A549 (cell line): ENCODE data around the gene TAF11L7. TPM values are rescaled to one million over a fixed set of nuclear protein-coding genes. Genes with fewer than 3 reads are reported as not detected.
"Not testable (repeated sequence)": the region's sequence is repeated elsewhere in the genome, so short reads cannot be mapped to it uniquely, and the experiment has no call there.

ENCODE experiments used
- ATAC-seq, 2 experiments: fragments of 200-7000 bp in 1 of 2; fragments of >200 bp in 1 of 2; cut with Nextera tagmentation in 1 of 2; cut with Tn5 transposase in 1 of 2; 3 replicates each; pipeline versions ENCODE4 v1.8.0 to v1.9.1; 2018 to 2020; ENCODE audit warnings: mild to moderate bottlenecking in 1 of 2, moderate library complexity in 1 of 2
- CTCF ChIA-PET: fragments of 300-600 bp; sonication (Branson Sonifier 250); formaldehyde crosslinking; extraction: SDS; loops from one replicate; lab custom pipeline; 2021; ENCODE audit warnings: antibody characterized with exemption, inconsistent platforms; lab: Yijun Ruan, JAX
- POLR2A ChIA-PET: fragments of 350-600 bp; formaldehyde crosslinking; extraction: SDS; loops from one replicate; lab custom pipeline; 2021; ENCODE audit warnings: antibody characterized with exemption, inconsistent platforms; lab: Yijun Ruan, JAX
- DNase-seq, 2 experiments: peaks; one replicate each; pipeline versions ENCODE4 v3.0.0 to v3.0.0-alpha.2; 2011 to 2016; ENCODE audit warnings: low read depth in 1 of 2, low spot score in 1 of 2
- FAIRE-seq: peaks from 2 replicates; lab custom pipeline; 2011; peaks lifted over from hg19 to GRCh38; lab: Jason Lieb, UNC
- H3K27ac ChIP-seq, 2 experiments: fragments of >200 bp; sonication (Bioruptor Twin); formaldehyde crosslinking; 3 replicates each; pipeline ENCODE4 v1.5.1; 2016 to 2017
- H3K4me1 ChIP-seq: fragments of >200 bp; sonication (Bioruptor Twin); formaldehyde crosslinking; 3 replicates; pipeline ENCODE4 v1.6.1; 2016
- H3K4me2 ChIP-seq: fragments of >200 bp; sonication (Bioruptor Twin); formaldehyde crosslinking; 3 replicates; pipeline ENCODE4 v1.6.1; 2016
- H3K4me3 ChIP-seq: fragments of >200 bp; sonication (Bioruptor Twin); formaldehyde crosslinking; 3 replicates; pipeline ENCODE4 v1.5.1; 2016
- H3K9me3 ChIP-seq: fragments of >200 bp; sonication (Bioruptor Twin); formaldehyde crosslinking; 3 replicates; pipeline ENCODE4 v1.6.1; 2016
- ATOH8 ChIP-seq: fragments of 250-450 bp; sonication (Bioruptor Pico); IDR thresholded peaks from 2 replicates; pipeline ENCODE4 v1.5.0; 2020; ENCODE audit warnings: low read depth, mild to moderate bottlenecking, moderate library complexity
- BCL3 ChIP-seq: fragments of >200 bp; sonication (Bioruptor Twin); formaldehyde crosslinking; IDR thresholded peaks from 3 replicates; pipeline ENCODE4 v1.6.1; 2016
- CEBPB ChIP-seq, 2 experiments: fragments of >200 bp in 1 of 2; sonication (Bioruptor Twin) in 1 of 2; formaldehyde crosslinking in 1 of 2; IDR thresholded peaks; 2 replicates each; pipeline ENCODE4 v1.6.1; 2012 to 2016
- ESRRA ChIP-seq: fragments of 150-350 bp; IDR thresholded peaks from 2 replicates; pipeline ENCODE4 v1.6.1; 2014; ENCODE audit warnings: mild to moderate bottlenecking, low read length, borderline replicate concordance
- FOSB ChIP-seq: fragments of 250-450 bp; sonication (Bioruptor Pico); IDR thresholded peaks from 2 replicates; pipeline ENCODE4 v1.5.0; 2020; ENCODE audit warnings: mild to moderate bottlenecking, moderate library complexity
- FOXS1 ChIP-seq: fragments of 250-450 bp; sonication (Bioruptor Pico); IDR thresholded peaks from 2 replicates; pipeline ENCODE4 v1.5.0; 2020; ENCODE audit warnings: mild to moderate bottlenecking, moderate library complexity
- GATA3 ChIP-seq: IDR thresholded peaks from 2 replicates; pipeline ENCODE4 v1.6.1; 2012; ENCODE audit warnings: borderline replicate concordance
- HDAC2 ChIP-seq: fragments of 200-600 bp; sonication (generic); IDR thresholded peaks from 2 replicates; pipeline ENCODE4 v1.6.1; 2016
- MAZ ChIP-seq: fragments of 150-350 bp; IDR thresholded peaks from 2 replicates; pipeline ENCODE4 v1.6.1; 2014; ENCODE audit warnings: antibody characterized with exemption, low read depth, low read length, borderline replicate concordance
- MYC ChIP-seq: IDR thresholded peaks from 2 replicates; pipeline ENCODE4 v1.6.1; 2012; ENCODE audit warnings: mild to moderate bottlenecking, inconsistent platforms, low read length, improper control_type of control experiment, borderline replicate concordance
- POLR2AphosphoS2 ChIP-seq: conservative IDR thresholded peaks from 2 replicates; pipeline ENCODE4 v1.6.1; 2012; ENCODE audit warnings: low read length, improper control_type of control experiment, inconsistent platforms
- RAD21 ChIP-seq, 2 experiments: fragments of >200 bp in 1 of 2; sonication (Bioruptor Twin) in 1 of 2; formaldehyde crosslinking in 1 of 2; IDR thresholded peaks in 1 of 2; conservative IDR thresholded peaks in 1 of 2; 2 replicates in 1 of 2; 3 replicates in 1 of 2; pipeline ENCODE4 v1.6.1; 2012 to 2018; ENCODE audit warnings: inconsistent platforms in 1 of 2
- SMC3 ChIP-seq: fragments of >200 bp; sonication (Bioruptor Twin); formaldehyde crosslinking; IDR thresholded peaks from 3 replicates; pipeline ENCODE4 v1.6.1; 2018; ENCODE audit warnings: inconsistent platforms
- TFCP2L1 ChIP-seq: fragments of 250-450 bp; sonication (Bioruptor Pico); IDR thresholded peaks from 2 replicates; pipeline ENCODE4 v1.5.0; 2021; ENCODE audit warnings: mild to moderate bottlenecking
- ZFP36 ChIP-seq: fragments of 450-650 bp; IDR thresholded peaks from 2 replicates; pipeline ENCODE4 v1.6.1; 2014; ENCODE audit warnings: borderline replicate concordance; ENCODE audit not compliant: partially characterized antibody
- WGBS: methylation state at CpG from one replicate; pipeline ENCODE4 v1.1.6; 2017; ENCODE audit errors: missing lambda C conversion rate; 5-methylcytosine and 5-hydroxymethylcytosine counted together
- polyA plus RNA-seq, 4 experiments: library from polyadenylated mRNA; depleted of rRNA in 3 of 4; stranded (reverse); fragments of >200 nt; fragmentation: RNase III in 1 of 4; extraction: RNeasy Plus Mini Kit Qiagen cat#74134 plus additional on column Dnase treatment in 1 of 4; gene quantifications; 2 replicates in 3 of 4; 3 replicates in 1 of 4; pipeline ENCODE4 v1.2.3, GENCODE V29; 2011 to 2017

The TAF11L7 gene
- polyA plus RNA-seq, 2 of the 4 experiments (the other 2 are of a cell fraction): not detected

- TF ChIP-seq FOSB (CRISPR knock-in tag) (no peak), GATA3 (no peak), ESRRA (no peak), MYC (no peak)
Measured at GRCh38 chr5:17619354-17619753, 33.8 kb upstream of the TAF11L7 start (continued).

- H3K4me2 ChIP-seq: no peak overlapping the region
- ATAC-seq: no peak
- no peak overlapping the region for H3K27ac ChIP-seq
- no peaks in the 10 kb centered on the region for H3K9me3 ChIP-seq
- no peak overlapping the region for H3K4me3 ChIP-seq
- ChIA-PET CTCF (no interaction called here), POLR2A (no interaction called here)
- TF ChIP-seq ZFP36: no peak
- TF ChIP-seq FOXS1 (CRISPR knock-in tag): no peak
- TF ChIP-seq SMC3: no peak
- no peak for TF ChIP-seq BCL3
- no peak for TF ChIP-seq RAD21 (conservative IDR thresholded peaks at IDR 0.05 in 1 of 2, IDR thresholded peaks at IDR 0.05 in 1 of 2)
- no peak for TF ChIP-seq TFCP2L1
- H3K4me1 ChIP-seq: peaks cover 7% of the 10 kb centered on the region
- no peak for DNase-seq
- 87% methylated on average over 16 of the region's 17 CpGs for WGBS
- no peak for FAIRE-seq
Measured at GRCh38 chr5:17614872-17615605, 29.5 kb upstream of the TAF11L7 start.

GRCh38 chr5:17610092-17610491 is 24.5 kb upstream of the TAF11L7 start, which contains the start of gene TAF11L12:
Gene TAF11L12 (plus strand): TSS chr5:17610392.
- H3K4me3 ChIP-seq, ATAC-seq, H3K9me3 ChIP-seq, H3K27ac ChIP-seq, DNase-seq, H3K4me2 ChIP-seq, CTCF ChIA-PET, POLR2A ChIA-PET, H3K4me1 ChIP-seq: not testable (repeated sequence)
- 88% methylated on average over 2 of the region's 2 CpGs for WGBS
- peak; percentile 56 for FAIRE-seq

GRCh38 chr5:17607461-17607860 is 21.9 kb upstream of the TAF11L7 start:
- FAIRE-seq, H3K4me3 ChIP-seq, H3K4me1 ChIP-seq, CTCF ChIA-PET, H3K4me2 ChIP-seq, H3K9me3 ChIP-seq, ATAC-seq, DNase-seq, H3K27ac ChIP-seq, POLR2A ChIA-PET: not testable (repeated sequence)
- 58% methylated on average over 4 of the region's 4 CpGs for WGBS

- no peak for ATAC-seq
- CTCF ChIA-PET: no interaction called here
Measured at GRCh38 chr5:17604951-17605350, 19.4 kb upstream of the TAF11L7 start.

GRCh38 chr5:17603880-17604279 is 18.3 kb upstream of the TAF11L7 start, which contains the start of gene TAF11L11:
Gene TAF11L11 (plus strand): TSS chr5:17604183.
- CTCF ChIA-PET, ATAC-seq, POLR2A ChIA-PET, H3K27ac ChIP-seq, H3K4me1 ChIP-seq, H3K4me3 ChIP-seq, H3K9me3 ChIP-seq, H3K4me2 ChIP-seq, FAIRE-seq: not testable (repeated sequence)
- peak in 1 of 2 experiments; percentile 13 for DNase-seq
- WGBS: 71% methylated on average over 6 of the region's 6 CpGs

More at GRCh38 chr5:17604951-17605350, 19.4 kb upstream of the TAF11L7 start:
- H3K4me3 ChIP-seq: no peak overlapping the region
- peaks cover 7% of the 10 kb centered on the region; the same call in 1 of the 3 replicates for H3K4me1 ChIP-seq
- POLR2A ChIA-PET: no interaction called here
- TF ChIP-seq CEBPB (IDR thresholded peaks at IDR 0.05) (no peak), ATOH8 (no peak), RAD21 (conservative IDR thresholded peaks at IDR 0.05 in 1 of 2, IDR thresholded peaks at IDR 0.05 in 1 of 2) (no peak), POLR2AphosphoS2 (no peak), HDAC2 (no peak), MAZ (no peak)
- FAIRE-seq (no peak), DNase-seq (no peak)
- H3K27ac ChIP-seq: no peak overlapping the region
- H3K4me2 ChIP-seq: no peak overlapping the region
- no peaks in the 10 kb centered on the region for H3K9me3 ChIP-seq
- 93% methylated on average over 14 of the region's 14 CpGs for WGBS

- FAIRE-seq, POLR2A ChIA-PET, H3K4me3 ChIP-seq, DNase-seq, H3K4me2 ChIP-seq, H3K9me3 ChIP-seq, H3K27ac ChIP-seq, ATAC-seq, H3K4me1 ChIP-seq, CTCF ChIA-PET: not testable (repeated sequence)
- no CpG with 5 or more reads among the region's 15 CpGs for WGBS
Measured at GRCh38 chr5:17597728-17598127, 12.2 kb upstream of the TAF11L7 start, which contains the start of gene TAF11L10. Gene TAF11L10 (minus strand): TSS chr5:17597828.

GRCh38 chr5:17594255-17594654 is 8.7 kb upstream of the TAF11L7 start, which contains the start of gene TAF11L9:
Gene TAF11L9 (minus strand): TSS chr5:17594394.
- DNase-seq, FAIRE-seq, ATAC-seq, CTCF ChIA-PET, H3K9me3 ChIP-seq, H3K4me2 ChIP-seq, H3K27ac ChIP-seq, H3K4me3 ChIP-seq, POLR2A ChIA-PET, H3K4me1 ChIP-seq: not testable (repeated sequence)
- 90% methylated on average over 13 of the region's 15 CpGs for WGBS
